GM12878 (cell line): Measurements from ENCODE around the gene SLC4A8. TPM values are rescaled to one million over a fixed set of nuclear protein-coding genes. Genes with fewer than 3 reads are reported as not detected.

Experiments
- ATAC-seq: fragments of 200-7000 bp; cut with Tn5 transposase; 3 replicates; pipeline ENCODE4 v1.9.1; 2020; ENCODE audit warnings: mild to moderate bottlenecking, moderate library complexity
- BruUV-seq: library from RNA; stranded (reverse); fragments of 400-500 nt; replicated peaks from 2 replicates; lab custom pipeline; 2021; lab: Mats Ljungman, UMichigan
- CTCF ChIA-PET: fragments of 300-600 bp; sonication (Branson Sonifier 250); formaldehyde crosslinking; extraction: SDS; loops from one replicate; lab custom pipeline; 2021; ENCODE audit warnings: inconsistent platforms; lab: Yijun Ruan, JAX
- POLR2A ChIA-PET: fragments of 350-600 bp; formaldehyde crosslinking; extraction: SDS; loops from one replicate; lab custom pipeline; 2021; ENCODE audit warnings: inconsistent platforms; lab: Charles Lee
- RAD21 ChIA-PET: fragments of 300-600 bp; sonication (Branson Sonifier 250); formaldehyde crosslinking; loops from one replicate; lab custom pipeline; 2023; ENCODE audit warnings: antibody characterized with exemption; ENCODE audit not compliant: unreplicated experiment; lab: Charles Lee
- SMC1A ChIA-PET: fragments of 300-600 bp; sonication (Branson Sonifier 250); formaldehyde crosslinking; loops from one replicate; lab custom pipeline; 2023; ENCODE audit not compliant: unreplicated experiment, uncharacterized antibody; lab: Charles Lee
- DNase-seq: peaks from one replicate; pipeline ENCODE4 v3.0.0-alpha.2; 2011; ENCODE audit warnings: low read depth, low spot score
- FAIRE-seq: peaks from 3 replicates; lab custom pipeline; 2011; peaks lifted over from hg19 to GRCh38; lab: Jason Lieb, UNC
- H2AFZ ChIP-seq: 2 replicates; pipeline ENCODE4 v1.6.0; 2011; ENCODE audit warnings: low read depth, low read length, control low read depth; ENCODE audit not compliant: control insufficient read depth
- H3K27ac ChIP-seq: 2 replicates; pipeline ENCODE4 v1.5.1; 2011; ENCODE audit warnings: control low read depth; ENCODE audit not compliant: control insufficient read depth, insufficient read depth
- H3K27me3 ChIP-seq, 2 experiments: replicated peaks in 1 of 2; 2 replicates each; pipeline versions ENCODE4 v1.6.0 to v1.6.1; 2011; ENCODE audit warnings: low read length in 1 of 2; ENCODE audit not compliant: control insufficient read depth in 2 of 2, insufficient read depth in 2 of 2
- H3K36me3 ChIP-seq, 2 experiments: 2 replicates each; pipeline ENCODE4 v1.5.1; 2011; ENCODE audit warnings: low read length in 1 of 2; ENCODE audit not compliant: control insufficient read depth in 2 of 2, insufficient read depth in 2 of 2
- H3K4me1 ChIP-seq: 2 replicates; pipeline ENCODE4 v1.6.1; 2011; ENCODE audit warnings: mild to moderate bottlenecking, low read length, moderate library complexity, mixed read lengths; ENCODE audit not compliant: control insufficient read depth, insufficient read depth
- H3K4me2 ChIP-seq: 2 replicates; pipeline ENCODE4 v1.6.0; 2011; ENCODE audit warnings: control low read depth; ENCODE audit not compliant: control insufficient read depth, insufficient read depth
- H3K4me3 ChIP-seq: fragments of 200-600 bp; sonication (generic); 2 replicates; pipeline ENCODE4 v1.5.1; 2016
- H3K79me2 ChIP-seq: 2 replicates; pipeline ENCODE4 v1.6.0; 2011; ENCODE audit warnings: low read length; ENCODE audit not compliant: control insufficient read depth, insufficient read depth
- H3K9ac ChIP-seq: 2 replicates; pipeline ENCODE4 v1.8.0; 2011; ENCODE audit warnings: low read length, control low read depth, mixed read lengths; ENCODE audit not compliant: control insufficient read depth, insufficient read depth
- H3K9me3 ChIP-seq: replicated peaks from 3 replicates; pipeline ENCODE4 v1.5.1; 2011; ENCODE audit warnings: mild to moderate bottlenecking, low read length; ENCODE audit not compliant: control insufficient read depth, insufficient read depth
- H4K20me1 ChIP-seq: 2 replicates; pipeline ENCODE4 v1.6.0; 2011; ENCODE audit not compliant: control insufficient read depth, insufficient read depth
- IRF4 ChIP-seq: IDR thresholded peaks from 2 replicates; pipeline ENCODE4 v1.6.1; 2011; ENCODE audit warnings: low read depth, low read length
- JUNB ChIP-seq: IDR thresholded peaks from 2 replicates; pipeline ENCODE4 v1.6.1; 2016; ENCODE audit warnings: antibody characterized with exemption, mild to moderate bottlenecking
- KDM1A ChIP-seq: fragments of 200-600 bp; sonication (generic); IDR thresholded peaks from 2 replicates; pipeline ENCODE4 v1.6.1; 2016; ENCODE audit warnings: borderline replicate concordance
- MTA3 ChIP-seq: IDR thresholded peaks from 2 replicates; pipeline ENCODE4 v1.6.1; 2012; ENCODE audit warnings: low read length, inconsistent platforms, borderline replicate concordance
- PML ChIP-seq: IDR thresholded peaks from 2 replicates; pipeline ENCODE4 v1.6.1; 2012; ENCODE audit warnings: low read length, inconsistent platforms
- RCOR1 ChIP-seq: conservative IDR thresholded peaks from 2 replicates; pipeline ENCODE4 v1.6.1; 2012; ENCODE audit warnings: low read depth, low read length, improper control_type of control experiment
- TCF12 ChIP-seq: IDR thresholded peaks from 2 replicates; pipeline ENCODE4 v1.6.1; 2011; ENCODE audit warnings: low read depth, mild to moderate bottlenecking, low read length
- WRNIP1 ChIP-seq: IDR thresholded peaks from 2 replicates; pipeline ENCODE4 v1.6.1; 2011; ENCODE audit warnings: low read depth, low read length, improper control_type of control experiment, borderline replicate concordance
- YY1 ChIP-seq: IDR thresholded peaks from 2 replicates; pipeline ENCODE4 v1.6.1; 2011; ENCODE audit warnings: low read depth, mild to moderate bottlenecking, low read length
- ZBTB33 ChIP-seq: fragments of 450-650 bp; IDR thresholded peaks from 2 replicates; pipeline ENCODE4 v1.6.1; 2017; ENCODE audit warnings: mild to moderate bottlenecking
- ZSCAN29 ChIP-seq: fragments of 450-650 bp; IDR thresholded peaks from 2 replicates; pipeline ENCODE4 v1.6.1; 2017; ENCODE audit warnings: mild to moderate bottlenecking, moderate library complexity
- WGBS: methylation state at CpG from one replicate; pipeline ENCODE4 v1.1.6; 2016; ENCODE audit warnings: low lambda C conversion rate; ENCODE audit not compliant: insufficient replicate concordance, insufficient coverage; ENCODE audit errors: missing lambda C conversion rate; 5-methylcytosine and 5-hydroxymethylcytosine counted together
- in situ Hi-C: fragments of 300-500 bp; cut with MboI; formaldehyde crosslinking; loops from 9 replicates; pipeline ENCODE4 v1.14.3; 2018; ENCODE audit warnings: mixed read lengths
- intact Hi-C: fragments of 100-400 bp; cut with micrococcal nuclease; formaldehyde crosslinking; loops from one replicate; pipeline ENCODE4 v1.14.2; 2022; ENCODE audit not compliant: unreplicated experiment
- polyA plus RNA-seq, 11 experiments: library from polyadenylated mRNA; depleted of rRNA in 4 of 11; unstranded in 6 of 11; stranded (reverse) in 5 of 11; fragments of >200 nt; fragmentation: Nextera tagmentation in 4 of 11; fragmentation: Illumina TruSeq in 1 of 11; extraction: Ambion mirVana in 4 of 11; extraction: Trizol in 1 of 11; gene quantifications; 1 replicate in 1 of 11; 2 replicates in 10 of 11; pipeline versions ENCODE4 v1.2.1 to v1.2.3, GENCODE V29; 2011 to 2016; ENCODE audit warnings: inconsistent platforms in 2 of 11, missing spikeins in 2 of 11, low read depth in 1 of 11
- total RNA-seq, 4 experiments: library from RNA; depleted of rRNA in 3 of 4; stranded (reverse); fragments of >200 nt in 3 of 4; fragmentation: Illumina TruSeq in 1 of 4; extraction: Trizol in 1 of 4; gene quantifications; 2 replicates each; pipeline versions ENCODE4 v1.2.1 to v1.2.3, GENCODE V29; 2013 to 2021

SLC4A8 gene
- total and polyA plus RNA-seq, 10 of the 15 experiments (the other 5 are each of a cell fraction or from before 2014, with no cell fraction given) = 1.4 to 7.7 (median 3.7) TPM

GRCh38 chr12:51403159-51403558 is 21.5 kb upstream of the SLC4A8 start:
- Histone ChIP-seq H4K20me1 (no peaks in the 10 kb centered on the region), H2AFZ (no peak overlapping the region), H3K79me2 (no peaks in the 10 kb centered on the region), H3K27me3 (no peaks in the 10 kb centered on the region), H3K4me1 (peaks cover 4% of the 10 kb centered on the region; the same call in 1 of the 2 replicates), H3K9ac (no peak overlapping the region), H3K4me2 (no peak overlapping the region), H3K4me3 (no peak overlapping the region)
- no peak for DNase-seq
- intact Hi-C loops = no loop called here
- 51% methylated on average over 6 of the region's 6 CpGs for WGBS
- BruUV-seq = no TSS peak
- ChIA-PET CTCF (no interaction called here), POLR2A (no interaction called here), RAD21 (no interaction called here)
- 0 out of 2 replicates have a peak, but pooled peaks have one; percentile 50 for TF ChIP-seq IRF4
- 0 out of 2 replicates have a peak, but pooled peaks have one; percentile 21 for TF ChIP-seq YY1
- TF ChIP-seq PML = no peak
- peak; percentile 32; the same call in 1 of the 2 replicates for TF ChIP-seq JUNB
- TF ChIP-seq, all 136 proteins: peak for 3
- no peaks in the 10 kb centered on the region for H3K36me3 ChIP-seq
- H3K27ac ChIP-seq = no peak overlapping the region
- in situ Hi-C loops = no loop called here
- no peak for FAIRE-seq
- peak; percentile 31; the same call in 1 of the 3 replicates for ATAC-seq
- SMC1A ChIA-PET = interaction anchor here (1.4 kb wide), 1 partner anchor 10 kb away, joined by 3 read pairs; no protein-coding TSS in a partner anchor
- H3K9me3 ChIP-seq = no peaks in the 10 kb centered on the region

GRCh38 chr12:51403681-51404136 is 20.9 kb upstream of the SLC4A8 start:
- BruUV-seq = no TSS peak
- intact Hi-C loops = no loop called here
- no peak for DNase-seq
- ATAC-seq = no peak
- Histone ChIP-seq H2AFZ (no peak overlapping the region), H3K9me3 (no peaks in the 10 kb centered on the region), H3K79me2 (no peaks in the 10 kb centered on the region), H3K4me3 (no peak overlapping the region), H4K20me1 (no peaks in the 10 kb centered on the region), H3K4me1 (peaks cover 4% of the 10 kb centered on the region; the same call in 1 of the 2 replicates), H3K36me3 (no peaks in the 10 kb centered on the region), H3K9ac (no peak overlapping the region), H3K27ac (no peak overlapping the region), H3K4me2 (no peak overlapping the region), H3K27me3 (no peaks in the 10 kb centered on the region)
- CTCF ChIA-PET = no interaction called here
- no peak for FAIRE-seq
- in situ Hi-C loops = no loop called here
- RAD21 ChIA-PET = no interaction called here
- TF ChIP-seq WRNIP1 (no peak), ZBTB33 (no peak), MTA3 (no peak), TCF12 (no peak), KDM1A (no peak), ZSCAN29 (no peak), RCOR1 (no peak)
- SMC1A ChIA-PET = no interaction called here
- POLR2A ChIA-PET = no interaction called here
- 97% methylated on average over 4 of the region's 4 CpGs for WGBS
